Fibroblast of pulmonary artery (primary cell): ENCODE data around the gene ELANE.
A peak's percentile ranks its signal among the peaks of the same experiment; 100 is the strongest.
"Not testable (repeated sequence)": the region's sequence is repeated elsewhere in the genome, so short reads cannot be mapped to it uniquely, and the experiment has no call there.

ENCODE experiments used
- DNase-seq: peaks from one replicate; pipeline ENCODE4 v3.0.0-alpha.2; 2010; ENCODE audit warnings: low read depth
- H3K4me3 ChIP-seq: replicated peaks from 2 replicates; pipeline ENCODE4 v1.5.1; 2011; ENCODE audit warnings: low read depth, mild to moderate bottlenecking, control low read depth, low read length, moderate library complexity
- CTCF ChIP-seq: IDR thresholded peaks from 2 replicates; pipeline ENCODE4 v1.5.1; 2011; ENCODE audit warnings: mild to moderate bottlenecking, control low read depth, low read length, inconsistent platforms; ENCODE audit errors: missing control alignments

The ELANE gene

GRCh38 chr19:887599-887998, 35.5 kb downstream of the ELANE start:
- no peak overlapping the region for H3K4me3 ChIP-seq
- TF ChIP-seq CTCF = no peak
- no peak for DNase-seq

- no peak overlapping the region for H3K4me3 ChIP-seq
- DNase-seq = no peak
- TF ChIP-seq CTCF = no peak
These were observed 36.7 kb downstream of the ELANE start for GRCh38 chr19:888581-889385.

- no peak for TF ChIP-seq CTCF
- DNase-seq = no peak
- H3K4me3 ChIP-seq = no peak overlapping the region
These were observed 37.7 kb downstream of the ELANE start for GRCh38 chr19:889662-890295.

GRCh38 chr19:890831-891230, 38.7 kb downstream of the ELANE start:
- no peak for DNase-seq
- no peak overlapping the region for H3K4me3 ChIP-seq
- TF ChIP-seq CTCF = no peak

GRCh38 chr19:891421-892200, 39.5 kb downstream of the ELANE start:
- peak overlapping the region; percentile 79 for H3K4me3 ChIP-seq
- not testable (repeated sequence) for DNase-seq

GRCh38 chr19:892243-892893, 40.3 kb downstream of the ELANE start:
- no peak for DNase-seq
- peak overlapping the region; percentile 79 for H3K4me3 ChIP-seq
- TF ChIP-seq CTCF = no peak
